Calu3 (cell line): ENCODE measurements around the gene UCN2. TPM values are rescaled to one million over a fixed set of nuclear protein-coding genes. Genes with fewer than 3 reads are reported as not detected.

Experiments
- BruUV-seq: library from RNA; stranded (reverse); fragments of 400-500 nt; replicated peaks from 2 replicates; lab custom pipeline; 2021; lab: Mats Ljungman, UMichigan
- CTCF ChIA-PET: fragments of 300-600 bp; sonication (Branson Sonifier 250); formaldehyde crosslinking; loops from one replicate; lab custom pipeline; 2022; ENCODE audit warnings: antibody characterized with exemption; lab: Charles Lee
- DNase-seq: peaks from one replicate; pipeline ENCODE4 v3.0.0; 2022
- H3K27ac Mint-ChIP-seq: one replicate; pipeline ENCODE4 v1.8.0; 2022; ENCODE audit warnings: mixed read lengths; ENCODE audit not compliant: unreplicated experiment
- H3K27me3 Mint-ChIP-seq: one replicate; pipeline ENCODE4 v1.8.0; 2022; ENCODE audit warnings: mixed read lengths; ENCODE audit not compliant: unreplicated experiment
- H3K36me3 Mint-ChIP-seq: one replicate; pipeline ENCODE4 v1.8.0; 2022; ENCODE audit warnings: mild to moderate bottlenecking, moderate library complexity, mixed read lengths; ENCODE audit not compliant: insufficient read depth, unreplicated experiment
- H3K4me1 Mint-ChIP-seq: one replicate; pipeline ENCODE4 v1.8.0; 2022; ENCODE audit warnings: mild to moderate bottlenecking, low read depth, mixed read lengths; ENCODE audit not compliant: unreplicated experiment
- H3K4me3 Mint-ChIP-seq: one replicate; pipeline ENCODE4 v1.8.0; 2022; ENCODE audit warnings: mild to moderate bottlenecking, low read depth, moderate library complexity, mixed read lengths; ENCODE audit not compliant: unreplicated experiment
- H3K9me3 Mint-ChIP-seq: one replicate; pipeline ENCODE4 v1.8.0; 2022; ENCODE audit warnings: low read depth, mixed read lengths; ENCODE audit not compliant: unreplicated experiment
- CTCF ChIP-seq: fragments of 200-600 bp; IDR thresholded peaks from one replicate; pipeline ENCODE4 v1.8.0; 2022; ENCODE audit warnings: antibody characterized with exemption; ENCODE audit not compliant: unreplicated experiment
- intact Hi-C: fragments of 100-400 bp; cut with micrococcal nuclease; formaldehyde crosslinking; loops from one replicate; pipeline ENCODE4 v1.10.0; 2022; ENCODE audit not compliant: unreplicated experiment
- total RNA-seq: library from RNA; stranded (reverse); gene quantifications from 2 replicates; pipeline ENCODE4 v1.2.3, GENCODE V29; 2022

UCN2 gene
- total RNA-seq, 1 experiment from 2014 or later = 0.94 TPM

- CTCF ChIA-PET = interaction anchor here (0.9 kb wide), 1 partner anchor 10 kb away, joined by 3 read pairs; no protein-coding TSS in a partner anchor
- Mint-ChIP-seq H3K4me3 (peak overlapping the region; percentile 67), H3K27ac (peak overlapping the region; percentile 82), H3K27me3 (peaks cover 9% of the 10 kb centered on the region), H3K4me1 (peaks cover 13% of the 10 kb centered on the region), H3K9me3 (no peaks in the 10 kb centered on the region), H3K36me3 (peaks cover 33% of the 10 kb centered on the region)
- DNase-seq = peak; percentile 85
- intact Hi-C loops = loop anchor here (5.0 kb wide), 1 partner anchor 33 kb away; the partner anchor contains the start of gene UCN2
- no peak for TF ChIP-seq CTCF
- BruUV-seq = no TSS peak
Observed at GRCh38 chr3:48595526-48596121, 32.0 kb upstream of the UCN2 start.

GRCh38 chr3:48595075-48595525 is 31.5 kb upstream of the UCN2 start, which contains the start of gene COL7A1:
COL7A1 (minus strand) TSS chr3:48595329; CDS start chr3:48595159, 170 bp downstream.
- CTCF ChIA-PET = interaction anchor here (0.5 kb wide), 1 partner anchor 90 kb away, joined by 6 read pairs; no protein-coding TSS in a partner anchor
- Mint-ChIP-seq H3K27ac (peak within 1 kb of the TSS; percentile 82), H3K27me3 (peaks cover 12% of the 10 kb centered on the region), H3K4me3 (peak within 1 kb of the TSS; percentile 67), H3K4me1 (peaks cover 13% of the 10 kb centered on the region), H3K36me3 (peaks cover 33% of the 10 kb centered on the region), H3K9me3 (no peaks in the 10 kb centered on the region)
- DNase-seq = peak; percentile 29
- no TSS peak for BruUV-seq
- intact Hi-C loops = loop anchor here (5.0 kb wide), 1 partner anchor 33 kb away; the partner anchor contains the start of gene UCN2
- no peak for TF ChIP-seq CTCF

GRCh38 chr3:48594417-48595049 is 31.0 kb upstream of the UCN2 start:
- BruUV-seq = TSS peak; percentile 70
- peak overlapping the region; percentile 67 for H3K4me3 Mint-ChIP-seq
- no peaks in the 10 kb centered on the region for H3K9me3 Mint-ChIP-seq
- H3K27ac Mint-ChIP-seq = no peak overlapping the region
- DNase-seq = no peak
- intact Hi-C loops = loop anchor here (5.0 kb wide), 1 partner anchor 32 kb away; the partner anchor contains the start of gene UCN2
- H3K27me3 Mint-ChIP-seq = peaks cover 12% of the 10 kb centered on the region
- H3K4me1 Mint-ChIP-seq = peaks cover 13% of the 10 kb centered on the region
- CTCF ChIA-PET = interaction anchor here (0.5 kb wide), 1 partner anchor 90 kb away, joined by 6 read pairs; no protein-coding TSS in a partner anchor
- H3K36me3 Mint-ChIP-seq = peaks cover 33% of the 10 kb centered on the region
- no peak for TF ChIP-seq CTCF

GRCh38 chr3:48593337-48593736 is 29.8 kb upstream of the UCN2 start:
- no peak for TF ChIP-seq CTCF
- intact Hi-C loops = no loop called here
- CTCF ChIA-PET = no interaction called here
- Mint-ChIP-seq H3K4me3 (no peak overlapping the region), H3K4me1 (peaks cover 13% of the 10 kb centered on the region), H3K27ac (no peak overlapping the region), H3K27me3 (peaks cover 12% of the 10 kb centered on the region), H3K36me3 (peaks cover 33% of the 10 kb centered on the region), H3K9me3 (no peaks in the 10 kb centered on the region)
- no TSS peak for BruUV-seq
- DNase-seq = no peak
